Progenitor cell of endocrine pancreas (in vitro differentiated cells): Measurements from ENCODE around the gene PTGDS. TPM values are rescaled to one million over a fixed set of nuclear protein-coding genes. Genes with fewer than 3 reads are reported as not detected.

ENCODE experiments used
- DNase-seq: peaks from one replicate; pipeline ENCODE4 v3.0.0; 2021; ENCODE audit warnings: low spot score; ENCODE audit not compliant: unreplicated experiment
- H3K27ac Mint-ChIP-seq: 2 replicates; pipeline ENCODE4 v1.8.0; 2021; ENCODE audit warnings: mild to moderate bottlenecking, moderate library complexity, mixed read lengths
- H3K27me3 Mint-ChIP-seq: 2 replicates; pipeline ENCODE4 v1.8.0; 2021; ENCODE audit warnings: mixed read lengths
- H3K36me3 Mint-ChIP-seq: 2 replicates; pipeline ENCODE4 v1.8.0; 2022; ENCODE audit warnings: mixed read lengths; ENCODE audit not compliant: insufficient read depth
- H3K4me1 Mint-ChIP-seq: 2 replicates; pipeline ENCODE4 v1.8.0; 2021; ENCODE audit warnings: low read depth, mixed read lengths
- H3K4me3 Mint-ChIP-seq: 2 replicates; pipeline ENCODE4 v1.8.0; 2021; ENCODE audit warnings: low read depth, mild to moderate bottlenecking, moderate library complexity, mixed read lengths
- H3K9me3 Mint-ChIP-seq: 2 replicates; pipeline ENCODE4 v1.8.0; 2021; ENCODE audit warnings: low read depth, mixed read lengths
- CTCF ChIP-seq: fragments of 200-600 bp; sonication (generic); IDR thresholded peaks from one replicate; pipeline ENCODE4 v1.5.0; 2021; ENCODE audit warnings: antibody characterized with exemption, mild to moderate bottlenecking; ENCODE audit not compliant: unreplicated experiment
- total RNA-seq: library from RNA; stranded (reverse); gene quantifications from 2 replicates; pipeline ENCODE4 v1.2.1, GENCODE V29; 2021

The PTGDS gene
- total RNA-seq, 1 donor from 2014 or later: not detected

GRCh38 chr9:136935651-136936050 lies 41.7 kb upstream of the PTGDS start:
- H3K9me3 Mint-ChIP-seq: no peaks in the 10 kb centered on the region
- DNase-seq: no peak
- no peak overlapping the region for H3K4me3 Mint-ChIP-seq
- H3K27me3 Mint-ChIP-seq: no peaks in the 10 kb centered on the region
- peaks cover 9% of the 10 kb centered on the region for H3K36me3 Mint-ChIP-seq
- H3K27ac Mint-ChIP-seq: no peak overlapping the region
- no peak for TF ChIP-seq CTCF
- H3K4me1 Mint-ChIP-seq: no peaks in the 10 kb centered on the region

GRCh38 chr9:136936645-136937170 lies 40.6 kb upstream of the PTGDS start:
- no peak for TF ChIP-seq CTCF
- Mint-ChIP-seq H3K4me3 (no peak overlapping the region), H3K36me3 (peaks cover 8% of the 10 kb centered on the region), H3K27ac (no peak overlapping the region), H3K4me1 (no peaks in the 10 kb centered on the region), H3K27me3 (no peaks in the 10 kb centered on the region), H3K9me3 (no peaks in the 10 kb centered on the region)
- DNase-seq: no peak

- H3K4me1 Mint-ChIP-seq: no peaks in the 10 kb centered on the region
- TF ChIP-seq CTCF: no peak
- no peak overlapping the region for H3K4me3 Mint-ChIP-seq
- DNase-seq: no peak
- H3K36me3 Mint-ChIP-seq: peaks cover 4% of the 10 kb centered on the region
- H3K9me3 Mint-ChIP-seq: no peaks in the 10 kb centered on the region
- H3K27me3 Mint-ChIP-seq: no peaks in the 10 kb centered on the region
- H3K27ac Mint-ChIP-seq: no peak overlapping the region
Observed at GRCh38 chr9:136937186-136938001, 39.9 kb upstream of the PTGDS start.

GRCh38 chr9:136939431-136939995 lies 37.8 kb upstream of the PTGDS start:
- Mint-ChIP-seq H3K4me1 (no peaks in the 10 kb centered on the region), H3K36me3 (peaks cover 2% of the 10 kb centered on the region), H3K27ac (peak overlapping the region; percentile 22), H3K9me3 (no peaks in the 10 kb centered on the region), H3K27me3 (no peaks in the 10 kb centered on the region), H3K4me3 (no peak overlapping the region)
- no peak for TF ChIP-seq CTCF
- DNase-seq: no peak

GRCh38 chr9:136939996-136940525 lies 37.2 kb upstream of the PTGDS start:
- Mint-ChIP-seq H3K36me3 (peaks cover 2% of the 10 kb centered on the region), H3K27ac (no peak overlapping the region), H3K9me3 (no peaks in the 10 kb centered on the region), H3K27me3 (no peaks in the 10 kb centered on the region), H3K4me3 (no peak overlapping the region), H3K4me1 (no peaks in the 10 kb centered on the region)
- no peak for TF ChIP-seq CTCF
- no peak for DNase-seq
